Measurements from ENCODE around the gene SULT1C2.

DNA sequence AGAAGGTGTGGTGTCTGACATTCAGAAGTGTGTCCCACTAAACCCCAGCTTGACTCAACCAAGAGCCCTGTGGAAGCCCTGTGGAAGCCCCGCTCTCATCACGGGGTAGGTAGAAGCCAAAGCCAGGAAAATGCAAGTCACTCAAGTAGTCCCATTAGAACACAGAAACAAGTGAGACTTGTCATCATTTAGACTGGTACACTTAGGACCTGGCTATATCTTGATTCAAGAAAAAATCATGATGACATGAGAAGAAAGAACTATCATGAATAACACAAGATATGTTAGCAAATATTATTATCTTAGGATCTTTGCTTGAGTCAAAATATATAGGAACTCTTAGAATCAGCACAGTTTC is 60.9 kb downstream of the SULT1C2 start:
- TF ChIP-seq JUN (CRISPR knock-in tag; IDR thresholded peaks at IDR 0.05): no peak
- no peak for TF ChIP-seq ZNF329 (CRISPR knock-in tag; IDR thresholded peaks at IDR 0.05; ENCODE audit: low read depth)
- no peak for TF ChIP-seq ZNF558 (CRISPR knock-in tag; IDR thresholded peaks at IDR 0.05; ENCODE audit: borderline replicate concordance)
